ENCODE data around the gene CLTCL1. TPM values are rescaled to one million over a fixed set of nuclear protein-coding genes. Genes with fewer than 3 reads are reported as not detected.
"Not testable (repeated sequence)": the region's sequence is repeated elsewhere in the genome, so short reads cannot be mapped to it uniquely, and the experiment has no call there.

CLTCL1 gene
- total RNA-seq, 4 donors from 2014 or later = 5.7 to 11.7 (median 8.4) TPM

GRCh38 chr22:19331474-19331873 lies 40.0 kb upstream of the CLTCL1 start:
- no peak overlapping the region for H3K4me3 ChIP-seq
- no peak for ATAC-seq
- no peak for TF ChIP-seq EP300 (IDR thresholded peaks at IDR 0.05)
- no peak for TF ChIP-seq POLR2AphosphoS5 (IDR thresholded peaks at IDR 0.05)
- TF ChIP-seq CTCF (IDR thresholded peaks at IDR 0.05) = no peak
- no peak for TF ChIP-seq POLR2A (IDR thresholded peaks at IDR 0.05)
- 72% methylated on average over 2 of the region's 7 CpGs; no CpG with 5 or more reads in 1 of the 2 donors for WGBS, 2 donors (ENCODE audit: low coverage in 1 of 2)
- peaks cover 0 to 83% of the 10 kb centered on the region in 2 donors for H3K36me3 ChIP-seq
- peaks cover 0 to 29% (median 0%) of the 10 kb centered on the region in 3 donors for H3K9me3 ChIP-seq
- no peak overlapping the region for H3K27ac ChIP-seq
- H3K4me1 ChIP-seq = no peaks in the 10 kb centered on the region
- no peaks in the 10 kb centered on the region for H3K27me3 ChIP-seq

GRCh38 chr22:19330865-19331418 lies 39.4 kb upstream of the CLTCL1 start:
- Histone ChIP-seq H3K27ac (no peak overlapping the region), H3K27me3 (no peaks in the 10 kb centered on the region), H3K4me1 (no peaks in the 10 kb centered on the region), H3K36me3 (peaks cover 0 to 78% of the 10 kb centered on the region in 2 donors), H3K9me3 (peaks cover 0 to 26% (median 0%) of the 10 kb centered on the region in 3 donors), H3K4me3 (no peak overlapping the region)
- WGBS, 2 donors (ENCODE audit: low coverage in 1 of 2) = 92 to 97% methylated on average over 5 to 11 of the region's 13 CpGs
- ATAC-seq = no peak
- no peak for TF ChIP-seq POLR2A (IDR thresholded peaks at IDR 0.05)
- TF ChIP-seq CTCF (IDR thresholded peaks at IDR 0.05) = no peak
- no peak for TF ChIP-seq EP300 (IDR thresholded peaks at IDR 0.05)
- TF ChIP-seq POLR2AphosphoS5 (IDR thresholded peaks at IDR 0.05) = no peak

- H3K36me3 ChIP-seq = peaks cover 0 to 71% of the 10 kb centered on the region in 2 donors
- ATAC-seq = not testable (repeated sequence)
Observed at GRCh38 chr22:19330205-19330604, 38.7 kb upstream of the CLTCL1 start.

GRCh38 chr22:19329454-19329853 lies 37.9 kb upstream of the CLTCL1 start:
- Histone ChIP-seq H3K36me3 (peaks cover 0 to 63% of the 10 kb centered on the region in 2 donors), H3K27ac (no peak overlapping the region), H3K9me3 (peaks cover 0 to 25% (median 0%) of the 10 kb centered on the region in 3 donors), H3K27me3 (no peaks in the 10 kb centered on the region), H3K4me3 (no peak overlapping the region), H3K4me1 (no peaks in the 10 kb centered on the region)
- 80 to 86% methylated on average over 1 to 2 of the region's 3 CpGs for WGBS, 2 donors (ENCODE audit: low coverage in 1 of 2)
- ATAC-seq = no peak
- TF ChIP-seq POLR2A (IDR thresholded peaks at IDR 0.05) (no peak), CTCF (IDR thresholded peaks at IDR 0.05) (no peak), EP300 (IDR thresholded peaks at IDR 0.05) (no peak), POLR2AphosphoS5 (IDR thresholded peaks at IDR 0.05) (no peak)

More at GRCh38 chr22:19330205-19330604, 38.7 kb upstream of the CLTCL1 start:
- 82 to 97% methylated on average over 4 to 5 of the region's 5 CpGs for WGBS, 2 donors (ENCODE audit: low coverage in 1 of 2)
- H3K27ac ChIP-seq, H3K27me3 ChIP-seq, H3K4me1 ChIP-seq, H3K4me3 ChIP-seq: not testable (repeated sequence)
- peaks cover 0 to 26% (median 0%) of the 10 kb centered on the region in 3 donors for H3K9me3 ChIP-seq

GRCh38 chr22:19325296-19325948 lies 33.9 kb upstream of the CLTCL1 start:
- no peaks in the 10 kb centered on the region for H3K4me1 ChIP-seq
- ATAC-seq = no peak
- peaks cover 0 to 5% (median 0%) of the 10 kb centered on the region in 3 donors for H3K9me3 ChIP-seq
- no peaks in the 10 kb centered on the region for H3K27me3 ChIP-seq
- no peak overlapping the region for H3K4me3 ChIP-seq
- H3K27ac ChIP-seq = no peak overlapping the region
- WGBS, 2 donors (ENCODE audit: low coverage in 1 of 2) = 85 to 89% methylated on average over 4 of the region's 5 CpGs
- H3K36me3 ChIP-seq = peaks cover 0 to 25% of the 10 kb centered on the region in 2 donors
- TF ChIP-seq POLR2A (IDR thresholded peaks at IDR 0.05) = no peak
- TF ChIP-seq POLR2AphosphoS5 (IDR thresholded peaks at IDR 0.05) = no peak
- TF ChIP-seq EP300 (IDR thresholded peaks at IDR 0.05) = no peak

GRCh38 chr22:19323420-19323819 lies 31.9 kb upstream of the CLTCL1 start:
- not testable (repeated sequence) for H3K9me3 ChIP-seq, ATAC-seq, H3K27ac ChIP-seq, H3K4me1 ChIP-seq, H3K4me3 ChIP-seq, H3K27me3 ChIP-seq, H3K36me3 ChIP-seq
- WGBS, 2 donors (ENCODE audit: low coverage in 1 of 2) = 73% methylated on average over 2 of the region's 6 CpGs; no CpG with 5 or more reads in 1 of the 2 donors
